H9 (cell line): ENCODE data around the gene POMT2. TPM values are rescaled to one million over a fixed set of nuclear protein-coding genes. Genes with fewer than 3 reads are reported as not detected.

Experiments
- DNase-seq: peaks from one replicate; pipeline ENCODE4 v3.0.0-alpha.2; 2017
- H2AFZ ChIP-seq: one replicate; pipeline ENCODE4 v1.6.1; 2013; ENCODE audit warnings: mild to moderate bottlenecking, low read length, control low read depth, moderate library complexity
- H2AK5ac ChIP-seq: 2 replicates; pipeline ENCODE4 v1.6.1; 2013; ENCODE audit warnings: low read length, control low read depth, mixed read lengths; ENCODE audit not compliant: insufficient read length
- H2BK120ac ChIP-seq: one replicate; pipeline ENCODE4 v1.6.1; 2013; ENCODE audit warnings: low read depth, mild to moderate bottlenecking, low read length, control low read depth, inconsistent platforms; ENCODE audit not compliant: poor library complexity, severe bottlenecking
- H2BK12ac ChIP-seq: 2 replicates; pipeline ENCODE4 v1.6.1; 2013; ENCODE audit warnings: low read length, control low read depth, mixed read lengths, low read depth; ENCODE audit not compliant: insufficient read length
- H2BK15ac ChIP-seq: 2 replicates; pipeline ENCODE4 v1.6.1; 2013; ENCODE audit warnings: low read depth, low read length, control low read depth
- H2BK20ac ChIP-seq: one replicate; pipeline ENCODE4 v1.6.1; 2013; ENCODE audit warnings: low read depth, mild to moderate bottlenecking, low read length, control low read depth, inconsistent platforms; ENCODE audit not compliant: poor library complexity, severe bottlenecking
- H2BK5ac ChIP-seq: 2 replicates; pipeline ENCODE4 v1.6.1; 2013; ENCODE audit warnings: low read length, control low read depth, mixed read lengths; ENCODE audit not compliant: insufficient read length
- H3K14ac ChIP-seq: 2 replicates; pipeline ENCODE4 v1.6.1; 2013; ENCODE audit warnings: low read length, control low read depth; ENCODE audit not compliant: insufficient read depth
- H3K18ac ChIP-seq: 2 replicates; pipeline ENCODE4 v1.6.1; 2013; ENCODE audit warnings: low read depth, mild to moderate bottlenecking, mixed read lengths, low read length, control low read depth; ENCODE audit not compliant: insufficient read length
- H3K23ac ChIP-seq: 2 replicates; pipeline ENCODE4 v1.6.1; 2013; ENCODE audit warnings: low read length, control low read depth, mixed read lengths, low read depth; ENCODE audit not compliant: insufficient read length
- H3K23me2 ChIP-seq: 2 replicates; pipeline ENCODE4 v1.6.1; 2013; ENCODE audit warnings: low read depth, mild to moderate bottlenecking, mixed read lengths, low read length, control low read depth; ENCODE audit not compliant: insufficient read length, poor library complexity, severe bottlenecking
- H3K27ac ChIP-seq: 2 replicates; pipeline ENCODE4 v1.5.1; 2013; ENCODE audit warnings: low read length, control low read depth, mixed read lengths, low read depth; ENCODE audit not compliant: insufficient read length
- H3K27me3 ChIP-seq: 2 replicates; pipeline ENCODE4 v1.6.1; 2013; ENCODE audit warnings: low read length, control low read depth, inconsistent platforms; ENCODE audit not compliant: insufficient read depth
- H3K4ac ChIP-seq: 2 replicates; pipeline ENCODE4 v1.6.1; 2013; ENCODE audit warnings: low read depth, mild to moderate bottlenecking, control low read depth, inconsistent platforms, low read length, moderate library complexity
- H3K4me1 ChIP-seq: 2 replicates; pipeline ENCODE4 v1.6.1; 2013; ENCODE audit warnings: low read length, control low read depth, inconsistent platforms; ENCODE audit not compliant: insufficient read depth
- H3K4me2 ChIP-seq: 2 replicates; pipeline ENCODE4 v1.6.1; 2013; ENCODE audit warnings: low read length, control low read depth, mixed read lengths; ENCODE audit not compliant: insufficient read length, insufficient read depth
- H3K56ac ChIP-seq: 2 replicates; pipeline ENCODE4 v1.6.1; 2013; ENCODE audit warnings: low read depth, mild to moderate bottlenecking, mixed read lengths, low read length, control low read depth; ENCODE audit not compliant: insufficient read length
- H3K79me1 ChIP-seq: 2 replicates; pipeline ENCODE4 v1.6.1; 2013; ENCODE audit warnings: low read depth, mild to moderate bottlenecking, moderate library complexity, low read length, control low read depth, inconsistent platforms; ENCODE audit not compliant: insufficient read depth, poor library complexity, severe bottlenecking
- H3K79me2 ChIP-seq: 2 replicates; pipeline ENCODE4 v1.6.1; 2013; ENCODE audit warnings: low read length, control low read depth, inconsistent platforms; ENCODE audit not compliant: insufficient read depth
- H3K9ac ChIP-seq: 2 replicates; pipeline ENCODE4 v1.6.1; 2013; ENCODE audit warnings: low read length, control low read depth, mixed read lengths; ENCODE audit not compliant: insufficient read length; ENCODE audit errors: extremely low read depth
- H3K9me3 ChIP-seq: one replicate; pipeline ENCODE4 v1.6.1; 2013; ENCODE audit warnings: low read depth, low read length, inconsistent platforms; ENCODE audit not compliant: control insufficient read depth
- H3T11ph ChIP-seq: one replicate; pipeline ENCODE4 v1.6.1; 2013; ENCODE audit warnings: mild to moderate bottlenecking, low read length, control low read depth, inconsistent platforms
- H4K20me1 ChIP-seq: one replicate; pipeline ENCODE4 v1.6.1; 2013; ENCODE audit not compliant: control insufficient read depth, insufficient read length, insufficient read depth
- H4K5ac ChIP-seq: 2 replicates; pipeline ENCODE4 v1.6.1; 2013; ENCODE audit warnings: low read depth, mild to moderate bottlenecking, mixed read lengths, low read length, control low read depth; ENCODE audit not compliant: insufficient read length
- H4K8ac ChIP-seq: replicated peaks from 2 replicates; pipeline ENCODE4 v1.6.1; 2013; ENCODE audit warnings: low read length, control low read depth, mixed read lengths, low read depth; ENCODE audit not compliant: insufficient read length
- H4K91ac ChIP-seq: 2 replicates; pipeline ENCODE4 v1.6.1; 2013; ENCODE audit warnings: low read depth, mild to moderate bottlenecking, moderate library complexity, mixed read lengths, low read length, control low read depth; ENCODE audit not compliant: insufficient read length
- H3K27ac Mint-ChIP-seq, 3 experiments: 2 replicates in 2 of 3; 3 replicates in 1 of 3; pipeline ENCODE4 v1.8.0; 2020 to 2021; ENCODE audit warnings: mixed read lengths in 3 of 3, mild to moderate bottlenecking in 1 of 3, moderate library complexity in 1 of 3
- H3K27me3 Mint-ChIP-seq: 2 replicates; pipeline ENCODE4 v1.8.0; 2021; ENCODE audit warnings: low read depth, mild to moderate bottlenecking, moderate library complexity, mixed read lengths
- H3K36me3 Mint-ChIP-seq, 3 experiments: 2 replicates in 2 of 3; 3 replicates in 1 of 3; pipeline ENCODE4 v1.8.0; 2020 to 2021; ENCODE audit warnings: low read depth in 3 of 3, mixed read lengths in 3 of 3; ENCODE audit not compliant: insufficient read depth in 1 of 3
- H3K4me1 Mint-ChIP-seq, 2 experiments: 2 replicates each; pipeline ENCODE4 v1.8.0; 2020; ENCODE audit warnings: mixed read lengths in 2 of 2
- H3K4me3 Mint-ChIP-seq, 2 experiments: 2 replicates in 1 of 2; 3 replicates in 1 of 2; pipeline ENCODE4 v1.8.0; 2020 to 2021; ENCODE audit warnings: mild to moderate bottlenecking in 2 of 2, mixed read lengths in 2 of 2, moderate library complexity in 1 of 2
- H3K9me3 Mint-ChIP-seq, 2 experiments: 2 replicates in 1 of 2; 3 replicates in 1 of 2; pipeline ENCODE4 v1.8.0; 2020; ENCODE audit warnings: mild to moderate bottlenecking in 2 of 2, mixed read lengths in 2 of 2, moderate library complexity in 1 of 2
- WGBS: extraction: QIAGEN DNeasy Blood & Tissue Kit; methylation state at CpG from one replicate; pipeline ENCODE4 v1.1.7; 2013; ENCODE audit warnings: missing lambda C conversion rate, low lambda C conversion rate, mixed read lengths; ENCODE audit not compliant: insufficient read length; ENCODE audit errors: extremely low coverage; 5-methylcytosine and 5-hydroxymethylcytosine counted together
- total RNA-seq: library from RNA; stranded (reverse); gene quantifications from 2 replicates; pipeline ENCODE4 v1.2.1, GENCODE V29; 2021
- TF ChIP-seq, protein P1 (sequence below): fragments of 200-600 bp; sonication (generic); conservative IDR thresholded peaks from 3 replicates; pipeline ENCODE4 v1.8.0; 2021; ENCODE audit warnings: antibody characterized with exemption, mild to moderate bottlenecking

POMT2 gene
- total RNA-seq, 1 experiment from 2014 or later: 25.2 TPM

- H3K9me3 Mint-ChIP-seq: no peaks in the 10 kb centered on the region
- no peak overlapping the region for H3K4ac ChIP-seq
Observed at GRCh38 chr14:77239412-77239811, 81.3 kb downstream of the POMT2 start.

More at GRCh38 chr14:77239412-77239811, 81.3 kb downstream of the POMT2 start:
- TF ChIP-seq, protein P1, sequence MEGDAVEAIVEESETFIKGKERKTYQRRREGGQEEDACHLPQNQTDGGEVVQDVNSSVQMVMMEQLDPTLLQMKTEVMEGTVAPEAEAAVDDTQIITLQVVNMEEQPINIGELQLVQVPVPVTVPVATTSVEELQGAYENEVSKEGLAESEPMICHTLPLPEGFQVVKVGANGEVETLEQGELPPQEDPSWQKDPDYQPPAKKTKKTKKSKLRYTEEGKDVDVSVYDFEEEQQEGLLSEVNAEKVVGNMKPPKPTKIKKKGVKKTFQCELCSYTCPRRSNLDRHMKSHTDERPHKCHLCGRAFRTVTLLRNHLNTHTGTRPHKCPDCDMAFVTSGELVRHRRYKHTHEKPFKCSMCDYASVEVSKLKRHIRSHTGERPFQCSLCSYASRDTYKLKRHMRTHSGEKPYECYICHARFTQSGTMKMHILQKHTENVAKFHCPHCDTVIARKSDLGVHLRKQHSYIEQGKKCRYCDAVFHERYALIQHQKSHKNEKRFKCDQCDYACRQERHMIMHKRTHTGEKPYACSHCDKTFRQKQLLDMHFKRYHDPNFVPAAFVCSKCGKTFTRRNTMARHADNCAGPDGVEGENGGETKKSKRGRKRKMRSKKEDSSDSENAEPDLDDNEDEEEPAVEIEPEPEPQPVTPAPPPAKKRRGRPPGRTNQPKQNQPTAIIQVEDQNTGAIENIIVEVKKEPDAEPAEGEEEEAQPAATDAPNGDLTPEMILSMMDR: no peak
- Histone ChIP-seq H2BK12ac (no peak overlapping the region), H3K79me1 (no peaks in the 10 kb centered on the region), H2BK20ac (no peak overlapping the region), H4K91ac (no peak overlapping the region), H3K9me3 (no peaks in the 10 kb centered on the region), H2AFZ (no peak overlapping the region), H3K79me2 (no peaks in the 10 kb centered on the region), H4K20me1 (no peaks in the 10 kb centered on the region), H2BK120ac (no peak overlapping the region), H3K27me3 (no peaks in the 10 kb centered on the region), H3K14ac (no peak overlapping the region), H3K9ac (no peak overlapping the region), H3K23me2 (no peaks in the 10 kb centered on the region), H3K23ac (no peak overlapping the region), H2BK15ac (no peak overlapping the region), H4K8ac (no peak overlapping the region), H4K5ac (no peak overlapping the region), H3T11ph (no peak overlapping the region), H2BK5ac (no peak overlapping the region), H3K4me1 (no peaks in the 10 kb centered on the region), H3K56ac (no peak overlapping the region), H2AK5ac (no peak overlapping the region), H3K18ac (no peak overlapping the region), H3K27ac (no peak overlapping the region), H3K4me2 (no peak overlapping the region)
- H3K4me1 Mint-ChIP-seq: peaks cover 2 to 5% of the 10 kb centered on the region in 2 experiments; a peak in 2 of 4 replicates
- no peak for DNase-seq
- H3K27me3 Mint-ChIP-seq: no peaks in the 10 kb centered on the region; the same call in none of the 2 replicates
- WGBS: no CpG with 5 or more reads among the region's 16 CpGs
- H3K36me3 Mint-ChIP-seq: no peaks in the 10 kb centered on the region; a peak in 1 of 7 replicates
- no peak overlapping the region for H3K4me3 Mint-ChIP-seq
- H3K27ac Mint-ChIP-seq: no peak overlapping the region
